ENCODE results near the gene CCSER1. TPM values are rescaled to one million over a fixed set of nuclear protein-coding genes. Genes with fewer than 3 reads are reported as not detected.

CCSER1 gene
- total RNA-seq, 1 donor from 2014 or later: 20.1 TPM

GRCh38 chr4:90126805-90127204, 389 bp upstream of the CCSER1 start:
- Mint-ChIP-seq H3K9me3 (no peaks in the 10 kb centered on the region), H3K4me3 (peak overlapping the region; percentile 96), H3K4me1 (peaks cover 21% of the 10 kb centered on the region), H3K36me3 (ENCODE audit: low read depth) (peaks cover 8% of the 10 kb centered on the region), H3K27me3 (peaks cover 2% of the 10 kb centered on the region), H3K27ac (peak overlapping the region; percentile 95)
- TF ChIP-seq CTCF (IDR thresholded peaks at IDR 0.05): no peak
- DNase-seq: no peak
- no peak for ATAC-seq (ENCODE audit: low read depth)
- intact Hi-C loops (cut with micrococcal nuclease): loop anchor here (1.0 to 10.0 kb wide), 4 partner anchors 27 to 1016 kb away; partner anchors contain the start of gene TIGD2
- POLR2A ChIA-PET: interaction anchor here (0.6 to 1.8 kb wide), 5 partner anchors 27 to 137 kb away, joined by 4 to 11 read pairs (median 5); no protein-coding TSS in a partner anchor
- CTCF ChIA-PET: no interaction called here

- peaks cover 8% of the 10 kb centered on the region for H3K36me3 Mint-ChIP-seq (ENCODE audit: low read depth)
- H3K4me3 Mint-ChIP-seq: peak overlapping the region; percentile 96
- no peaks in the 10 kb centered on the region for H3K9me3 Mint-ChIP-seq
- TF ChIP-seq CTCF (IDR thresholded peaks at IDR 0.05): no peak
- peaks cover 2% of the 10 kb centered on the region for H3K27me3 Mint-ChIP-seq
- intact Hi-C loops (cut with micrococcal nuclease): loop anchor here (1.0 to 10.0 kb wide), 5 partner anchors 28 to 1843 kb away; partner anchors contain the start of genes PPM1K and TIGD2
- POLR2A ChIA-PET: interaction anchor here (0.6 to 1.8 kb wide), 8 partner anchors 28 to 138 kb away, joined by 3 to 11 read pairs (median 5); no protein-coding TSS in a partner anchor
- peak overlapping the region; percentile 95 for H3K27ac Mint-ChIP-seq
- H3K4me1 Mint-ChIP-seq: peaks cover 21% of the 10 kb centered on the region
- CTCF ChIA-PET: no interaction called here
- no peak for DNase-seq
- ATAC-seq (ENCODE audit: low read depth): peak; percentile 14
Observed at GRCh38 chr4:90127706-90128345, 632 bp downstream of the CCSER1 start.

GRCh38 chr4:90128961-90129495, 1.8 kb downstream of the CCSER1 start:
- DNase-seq: no peak
- Mint-ChIP-seq H3K27ac (peak overlapping the region; percentile 87), H3K4me1 (peaks cover 25% of the 10 kb centered on the region), H3K36me3 (ENCODE audit: low read depth) (peaks cover 8% of the 10 kb centered on the region), H3K9me3 (no peaks in the 10 kb centered on the region), H3K4me3 (peak overlapping the region; percentile 93), H3K27me3 (peaks cover 2% of the 10 kb centered on the region)
- intact Hi-C loops (cut with micrococcal nuclease): loop anchor here (1.0 to 10.0 kb wide), 3 partner anchors 58 to 1844 kb away; partner anchors contain the start of gene PPM1K
- peak; percentile 12 for ATAC-seq (ENCODE audit: low read depth)
- ChIA-PET POLR2A (interaction anchor here (0.9 to 1.3 kb wide), 6 partner anchors 8 to 163 kb away, joined by 3 to 6 read pairs (median 5); no protein-coding TSS in a partner anchor), CTCF (no interaction called here)
- no peak for TF ChIP-seq CTCF (IDR thresholded peaks at IDR 0.05)

GRCh38 chr4:90130076-90130475, 2.9 kb downstream of the CCSER1 start:
- ATAC-seq (ENCODE audit: low read depth) (no peak), DNase-seq (no peak)
- peaks cover 28% of the 10 kb centered on the region for H3K4me1 Mint-ChIP-seq
- no peak for TF ChIP-seq CTCF (IDR thresholded peaks at IDR 0.05)
- peaks cover 2% of the 10 kb centered on the region for H3K27me3 Mint-ChIP-seq
- H3K36me3 Mint-ChIP-seq (ENCODE audit: low read depth): peaks cover 8% of the 10 kb centered on the region
- ChIA-PET POLR2A (no interaction called here), CTCF (no interaction called here)
- intact Hi-C loops (cut with micrococcal nuclease): no loop called here
- no peak overlapping the region for H3K4me3 Mint-ChIP-seq
- no peaks in the 10 kb centered on the region for H3K9me3 Mint-ChIP-seq
- no peak overlapping the region for H3K27ac Mint-ChIP-seq

GRCh38 chr4:90137555-90137954, 10.4 kb downstream of the CCSER1 start:
- DNase-seq (no peak), ATAC-seq (ENCODE audit: low read depth) (no peak)
- Mint-ChIP-seq H3K4me3 (no peak overlapping the region), H3K4me1 (peaks cover 11% of the 10 kb centered on the region), H3K27me3 (no peaks in the 10 kb centered on the region), H3K9me3 (no peaks in the 10 kb centered on the region), H3K27ac (no peak overlapping the region), H3K36me3 (ENCODE audit: low read depth) (no peaks in the 10 kb centered on the region)
- intact Hi-C loops (cut with micrococcal nuclease): no loop called here
- ChIA-PET CTCF (no interaction called here), POLR2A (interaction anchor here (1.3 kb wide), 1 partner anchor 9 kb away, joined by 6 read pairs; no protein-coding TSS in a partner anchor)
- TF ChIP-seq CTCF (IDR thresholded peaks at IDR 0.05): no peak
